SKM-1 (cell line): ENCODE measurements around the gene KLHDC9.

Source experiments
- DNase-seq: peaks from one replicate; lab custom pipeline; 2025; ENCODE audit not compliant: unreplicated experiment; lab: John Stamatoyannopoulos, UW

The KLHDC9 gene

GRCh38 chr1:161076410-161076809, 21.8 kb upstream of the KLHDC9 start:
- no peak for DNase-seq

GRCh38 chr1:161077426-161077825, 20.7 kb upstream of the KLHDC9 start:
- no peak for DNase-seq

- DNase-seq: no peak
Measured at GRCh38 chr1:161079436-161080110, 18.6 kb upstream of the KLHDC9 start.

- no peak for DNase-seq
Measured at GRCh38 chr1:161080441-161081405, 17.4 kb upstream of the KLHDC9 start.

- DNase-seq: no peak
Measured at GRCh38 chr1:161081519-161081918, 16.6 kb upstream of the KLHDC9 start.

GRCh38 chr1:161082483-161082882, 15.7 kb upstream of the KLHDC9 start:
- no peak for DNase-seq

GRCh38 chr1:161082996-161083747, 15.0 kb upstream of the KLHDC9 start:
- DNase-seq: peak; percentile 91

GRCh38 chr1:161083748-161084596, 14.2 kb upstream of the KLHDC9 start:
- peak; percentile 34 for DNase-seq

- DNase-seq: no peak
Measured at GRCh38 chr1:161084597-161084988, 13.6 kb upstream of the KLHDC9 start.

GRCh38 chr1:161085165-161085564, 13.0 kb upstream of the KLHDC9 start:
- DNase-seq: no peak

GRCh38 chr1:161086457-161086856, 11.7 kb upstream of the KLHDC9 start:
- no peak for DNase-seq

- DNase-seq: no peak
Measured at GRCh38 chr1:161088587-161089110, 9.5 kb upstream of the KLHDC9 start.

- DNase-seq: no peak
Measured at GRCh38 chr1:161089251-161089924, 8.8 kb upstream of the KLHDC9 start, which contains the start of gene NECTIN4. TSS of gene NECTIN4 (minus strand) at chr1:161089558. CDS start at chr1:161089296, 262 bp downstream.

- DNase-seq: no peak
Measured at GRCh38 chr1:161089938-161090337, 8.2 kb upstream of the KLHDC9 start.

GRCh38 chr1:161090617-161091016, 7.5 kb upstream of the KLHDC9 start:
- no peak for DNase-seq

- DNase-seq: no peak
Measured at GRCh38 chr1:161091093-161091492, 7.1 kb upstream of the KLHDC9 start.

- no peak for DNase-seq
Measured at GRCh38 chr1:161091796-161092507, 6.2 kb upstream of the KLHDC9 start.

GRCh38 chr1:161092621-161093028, 5.5 kb upstream of the KLHDC9 start:
- no peak for DNase-seq

GRCh38 chr1:161094481-161094880, 3.7 kb upstream of the KLHDC9 start:
- no peak for DNase-seq
